T-helper 17 cell (primary cell): Measurements from ENCODE around the gene CSNK1D. TPM values are rescaled to one million over a fixed set of nuclear protein-coding genes. Genes with fewer than 3 reads are reported as not detected.

Experiments used
- ATAC-seq: fragments of 150-1000 bp; cut with Tn5 transposase; 2 replicates; pipeline ENCODE4 v1.10.0; 2021; ENCODE audit warnings: mild to moderate bottlenecking, moderate library complexity
- DNase-seq, 3 donors: peaks; one replicate each; pipeline versions ENCODE4 v3.0.0 to v3.0.0-alpha.2; 2020 to 2021
- H3K9me3 ChIP-seq: one replicate; pipeline ENCODE4 v1.7.0; 2013; ENCODE audit warnings: low read length, mild to moderate bottlenecking; ENCODE audit not compliant: control insufficient read depth, poor library complexity, severe bottlenecking
- H3K27ac Mint-ChIP-seq: one replicate; pipeline ENCODE4 v1.8.0; 2022; ENCODE audit warnings: mild to moderate bottlenecking, moderate library complexity, mixed read lengths
- H3K27me3 Mint-ChIP-seq: one replicate; pipeline ENCODE4 v1.8.0; 2022; ENCODE audit warnings: mixed read lengths
- H3K36me3 Mint-ChIP-seq: one replicate; pipeline ENCODE4 v1.8.0; 2022; ENCODE audit warnings: low read depth, mixed read lengths
- H3K4me1 Mint-ChIP-seq: one replicate; pipeline ENCODE4 v1.8.0; 2022; ENCODE audit warnings: mild to moderate bottlenecking, mixed read lengths
- H3K4me3 Mint-ChIP-seq: one replicate; pipeline ENCODE4 v1.8.0; 2022; ENCODE audit warnings: mild to moderate bottlenecking, moderate library complexity, mixed read lengths
- total RNA-seq, 4 donors: library from RNA in 2 of 4; stranded (reverse) in 2 of 4; gene quantifications; one replicate each; pipeline ENCODE4 v1.2.3 and lab custom pipeline; 2022 to 2026

The CSNK1D gene
- total RNA-seq, 2 donors from 2014 or later, result 218 to 273 TPM

DNA sequence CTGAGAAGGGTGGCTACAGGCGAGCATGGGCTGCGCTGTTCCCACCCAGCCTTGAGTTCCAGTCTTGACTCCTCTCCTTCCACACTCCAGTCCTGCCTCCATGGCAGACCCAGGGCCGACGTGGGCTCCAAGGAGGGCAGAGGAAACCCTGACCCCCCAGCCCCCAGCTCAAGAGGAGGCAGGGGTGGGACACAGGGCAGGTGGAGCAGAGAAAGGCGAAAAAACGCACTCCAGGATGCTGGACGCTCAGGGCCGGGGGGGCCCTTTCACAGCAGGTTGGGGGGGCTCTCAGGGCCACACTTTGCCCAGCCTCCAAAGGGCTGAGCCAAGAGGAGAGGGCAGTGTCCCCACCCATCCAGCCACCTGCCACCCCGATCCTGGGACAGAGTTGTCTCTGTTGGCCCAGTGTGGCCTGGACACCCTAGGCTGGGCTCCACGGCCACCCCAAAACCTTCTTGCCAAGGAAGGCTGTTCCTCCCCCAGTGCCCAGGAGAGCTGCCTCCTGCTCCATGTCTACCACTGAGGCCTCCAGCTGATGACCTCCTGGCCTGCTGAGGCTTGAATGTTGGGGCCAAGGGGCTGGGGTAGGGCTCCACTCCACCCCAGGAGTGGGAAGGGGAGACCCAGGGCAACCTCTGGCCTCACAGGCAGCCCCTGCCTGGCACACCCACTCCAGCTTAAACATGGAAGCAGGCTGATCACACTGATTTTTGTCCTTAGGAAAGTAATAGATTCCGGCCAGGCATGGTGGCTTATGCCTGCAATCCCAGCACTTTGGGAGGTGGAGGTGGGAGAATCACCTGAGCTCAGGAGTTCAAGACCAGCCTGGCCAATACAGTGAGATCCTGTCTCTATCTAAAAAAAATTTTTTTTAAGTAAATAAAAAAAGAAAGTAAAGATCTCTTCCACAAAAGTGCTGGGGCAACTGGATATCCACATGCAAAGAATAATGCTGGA, 53.5 kb downstream of the CSNK1D start:
- H3K27me3 Mint-ChIP-seq, result no peaks in the 10 kb centered on the region
- ATAC-seq, result no peak
- no peak overlapping the region for H3K4me3 Mint-ChIP-seq
- H3K4me1 Mint-ChIP-seq, result peaks cover 15% of the 10 kb centered on the region
- no peaks in the 10 kb centered on the region for H3K9me3 ChIP-seq
- H3K27ac Mint-ChIP-seq, result no peak overlapping the region
- no peaks in the 10 kb centered on the region for H3K36me3 Mint-ChIP-seq
- no peak for DNase-seq

DNA sequence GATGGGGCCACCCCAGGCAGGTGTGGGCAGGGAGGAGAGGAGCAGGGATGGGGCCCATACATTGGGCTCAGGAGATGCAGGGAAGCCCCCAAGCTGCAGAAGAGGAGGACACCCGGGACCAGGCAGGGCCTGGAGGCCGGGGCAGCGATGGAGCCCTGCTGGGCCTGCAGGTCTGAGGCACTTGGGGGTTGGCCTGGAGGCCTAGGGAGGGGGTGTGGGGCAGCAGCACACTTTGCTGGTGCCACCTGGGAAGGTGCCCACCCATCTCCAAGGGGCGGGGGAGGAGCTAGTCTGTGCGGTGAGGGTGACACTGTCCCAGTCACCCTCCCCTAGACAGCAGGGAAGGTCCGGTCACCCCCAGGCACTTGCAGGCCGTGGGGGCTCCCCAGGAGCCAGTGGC, 54.4 kb downstream of the CSNK1D start:
- H3K27ac Mint-ChIP-seq, result no peak overlapping the region
- DNase-seq, result no peak
- H3K4me1 Mint-ChIP-seq, result peaks cover 20% of the 10 kb centered on the region
- H3K9me3 ChIP-seq, result no peaks in the 10 kb centered on the region
- H3K36me3 Mint-ChIP-seq, result no peaks in the 10 kb centered on the region
- H3K27me3 Mint-ChIP-seq, result no peaks in the 10 kb centered on the region
- ATAC-seq, result no peak
- H3K4me3 Mint-ChIP-seq, result no peak overlapping the region

DNA sequence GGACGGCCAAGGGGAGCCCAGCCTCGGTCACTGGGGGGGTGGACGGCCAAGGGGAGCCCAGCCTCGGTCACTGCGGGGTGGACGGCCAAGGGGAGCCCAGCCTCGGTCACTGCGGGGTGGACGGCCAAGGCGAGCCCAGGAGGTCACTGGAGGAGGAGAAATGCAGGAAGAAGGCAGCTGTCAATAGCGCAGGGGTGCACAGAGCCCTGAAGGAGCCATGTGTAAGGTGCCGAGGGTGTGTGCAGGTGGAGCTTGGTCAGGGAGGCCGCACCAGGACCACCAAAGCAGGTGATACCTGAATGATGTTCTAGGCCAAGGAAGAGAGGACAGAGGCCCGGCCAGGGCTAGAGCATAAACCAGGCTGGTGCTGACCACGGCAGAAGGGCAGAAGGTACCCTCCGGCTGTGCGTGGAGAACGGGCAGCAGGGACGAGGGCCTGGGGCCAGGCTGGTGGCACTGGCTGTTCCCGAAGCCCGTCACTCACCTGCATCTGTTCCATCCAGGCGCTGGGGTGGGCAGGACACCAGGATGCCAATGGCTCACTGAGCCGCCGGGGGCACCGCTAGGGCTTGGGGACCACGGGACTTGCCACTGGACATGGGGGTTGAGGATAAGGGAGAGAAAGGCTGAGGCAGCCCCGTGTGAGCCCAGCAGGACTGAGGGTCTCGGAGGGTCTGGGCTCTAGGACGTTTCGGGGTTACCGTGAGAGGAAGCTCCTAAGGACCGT, 55.0 kb downstream of the CSNK1D start:
- H3K9me3 ChIP-seq, result no peaks in the 10 kb centered on the region
- no peaks in the 10 kb centered on the region for H3K27me3 Mint-ChIP-seq
- no peaks in the 10 kb centered on the region for H3K36me3 Mint-ChIP-seq
- no peak for ATAC-seq
- no peak overlapping the region for H3K4me3 Mint-ChIP-seq
- no peak overlapping the region for H3K27ac Mint-ChIP-seq
- peaks cover 21% of the 10 kb centered on the region for H3K4me1 Mint-ChIP-seq
- no peak for DNase-seq

DNA sequence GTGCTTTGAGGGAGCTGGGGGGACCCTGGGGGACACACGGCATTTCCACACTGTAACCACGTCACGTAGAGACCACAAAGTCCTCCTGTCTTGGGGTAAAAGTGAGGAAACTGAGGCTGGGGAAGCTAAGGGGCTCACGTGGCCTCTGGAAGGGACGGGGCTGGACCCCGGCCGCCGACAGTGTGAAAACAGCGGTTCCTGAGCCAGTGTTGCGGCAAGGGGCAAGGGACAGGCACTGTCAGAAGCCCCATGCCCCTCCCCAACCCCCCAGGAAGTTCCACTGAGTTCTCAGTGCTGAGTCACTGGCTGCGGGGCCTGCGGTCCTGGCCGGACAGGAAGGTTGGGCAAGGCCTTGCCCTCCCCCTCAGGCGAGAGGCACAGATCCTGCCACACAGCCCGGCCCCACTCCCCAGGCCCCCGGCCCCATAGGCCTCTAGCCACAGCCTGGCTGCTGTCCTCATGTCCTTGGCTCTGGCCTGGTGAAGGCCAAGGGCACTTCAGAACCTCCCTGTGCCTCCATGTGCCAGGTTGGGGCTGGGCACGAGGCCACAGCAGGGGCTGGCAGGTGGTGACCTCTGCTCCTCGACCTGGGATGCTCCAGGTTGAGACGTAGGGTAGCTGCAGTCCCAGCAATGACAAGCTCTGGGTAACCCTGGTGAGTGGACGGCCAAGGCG, 55.8 kb downstream of the CSNK1D start:
- H3K4me3 Mint-ChIP-seq, result no peak overlapping the region
- no peaks in the 10 kb centered on the region for H3K36me3 Mint-ChIP-seq
- peaks cover 22% of the 10 kb centered on the region for H3K4me1 Mint-ChIP-seq
- DNase-seq (no peak), ATAC-seq (no peak)
- H3K9me3 ChIP-seq, result no peaks in the 10 kb centered on the region
- no peak overlapping the region for H3K27ac Mint-ChIP-seq
- no peaks in the 10 kb centered on the region for H3K27me3 Mint-ChIP-seq

DNA sequence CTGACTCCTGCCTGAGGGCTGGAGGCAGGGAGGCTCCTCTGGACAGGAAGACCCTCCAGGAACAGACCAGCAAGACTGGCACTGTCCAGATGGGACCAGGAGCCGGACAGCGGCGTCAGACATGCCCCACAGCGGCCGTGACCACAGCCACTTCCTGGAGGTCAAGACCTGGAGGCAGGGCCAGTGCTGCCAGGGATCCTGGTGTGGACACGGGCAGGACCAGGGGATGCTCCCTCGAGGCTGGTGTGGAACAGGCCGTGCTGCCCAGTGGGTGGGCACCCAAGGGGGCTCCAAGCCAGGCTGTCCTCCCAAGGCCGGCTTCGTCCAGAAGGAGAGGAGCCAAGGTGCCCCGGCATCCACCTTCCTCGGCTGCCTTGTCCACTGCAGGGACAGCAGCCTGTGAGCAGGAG, 56.4 kb downstream of the CSNK1D start:
- H3K27ac Mint-ChIP-seq, result peak overlapping the region; percentile 92
- ATAC-seq (no peak), DNase-seq (no peak)
- no peaks in the 10 kb centered on the region for H3K36me3 Mint-ChIP-seq
- no peak overlapping the region for H3K4me3 Mint-ChIP-seq
- peaks cover 22% of the 10 kb centered on the region for H3K4me1 Mint-ChIP-seq
- no peaks in the 10 kb centered on the region for H3K9me3 ChIP-seq
- no peaks in the 10 kb centered on the region for H3K27me3 Mint-ChIP-seq

DNA sequence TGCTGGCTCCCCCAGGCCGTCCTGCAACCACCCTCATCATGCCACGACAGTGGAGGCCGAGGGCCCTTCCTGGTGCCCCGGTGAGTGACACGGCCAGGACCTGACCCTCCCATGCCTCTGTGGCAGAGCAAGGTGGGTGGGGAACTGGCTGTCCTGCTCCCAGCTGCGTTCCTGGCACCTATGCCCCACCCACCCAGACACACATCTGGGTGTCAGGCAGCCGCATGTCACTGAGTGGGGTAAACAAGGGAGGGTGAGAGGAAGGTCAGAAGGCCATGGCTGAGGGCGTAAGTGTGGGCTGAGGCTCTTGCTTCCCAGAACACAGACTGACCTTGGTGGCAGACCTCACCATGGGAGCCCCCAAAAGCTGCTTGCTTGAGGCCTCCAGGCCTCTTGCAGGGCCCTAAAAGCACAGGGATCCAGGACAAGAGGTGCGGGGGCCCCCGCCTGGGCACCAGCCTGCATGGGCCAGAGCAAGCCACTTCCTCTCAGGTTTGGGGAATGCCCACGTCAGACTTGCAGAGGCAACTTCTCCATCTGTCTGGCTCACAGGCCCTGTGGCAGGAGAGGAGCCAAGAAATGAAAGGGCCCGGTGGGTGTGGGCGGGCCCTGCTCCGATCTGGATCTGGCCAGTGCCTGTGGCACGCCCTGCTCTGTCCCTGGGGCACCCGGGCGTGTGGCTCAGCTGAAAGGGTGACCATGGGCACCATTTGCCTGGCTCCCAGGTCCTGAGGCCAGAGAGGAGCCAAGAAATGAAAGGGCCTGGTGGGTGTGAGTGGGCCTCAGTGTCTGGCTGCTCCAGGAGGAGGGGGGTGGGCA, 57.0 kb downstream of the CSNK1D start:
- ATAC-seq (peak; percentile 81), DNase-seq (peak; percentile 14 to 44 (median 43))
- Mint-ChIP-seq H3K27ac (peak overlapping the region; percentile 92), H3K36me3 (no peaks in the 10 kb centered on the region), H3K27me3 (no peaks in the 10 kb centered on the region), H3K4me3 (peak overlapping the region; percentile 83), H3K4me1 (peaks cover 22% of the 10 kb centered on the region)
- H3K9me3 ChIP-seq, result no peaks in the 10 kb centered on the region

DNA sequence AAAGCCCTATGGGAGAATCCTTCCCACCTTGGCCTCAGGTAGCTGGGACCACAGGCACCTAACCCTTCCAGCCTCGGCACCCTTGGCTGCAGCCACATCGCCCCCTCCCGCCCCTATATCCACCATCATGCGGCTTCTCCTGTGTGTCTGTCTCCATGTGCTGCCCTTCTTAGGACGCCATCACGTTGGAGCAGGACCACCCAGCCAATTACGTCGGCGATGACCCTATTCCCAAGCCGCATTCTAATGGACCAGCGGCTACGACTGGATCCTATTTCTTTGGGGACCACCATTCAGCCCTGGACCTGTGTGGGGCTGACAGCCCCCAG, 57.6 kb downstream of the CSNK1D start:
- H3K9me3 ChIP-seq, result no peaks in the 10 kb centered on the region
- ATAC-seq, result no peak
- Mint-ChIP-seq H3K36me3 (no peaks in the 10 kb centered on the region), H3K27me3 (no peaks in the 10 kb centered on the region), H3K27ac (peak overlapping the region; percentile 92), H3K4me3 (peak overlapping the region; percentile 83), H3K4me1 (peaks cover 18% of the 10 kb centered on the region)
- DNase-seq, result no peak

DNA sequence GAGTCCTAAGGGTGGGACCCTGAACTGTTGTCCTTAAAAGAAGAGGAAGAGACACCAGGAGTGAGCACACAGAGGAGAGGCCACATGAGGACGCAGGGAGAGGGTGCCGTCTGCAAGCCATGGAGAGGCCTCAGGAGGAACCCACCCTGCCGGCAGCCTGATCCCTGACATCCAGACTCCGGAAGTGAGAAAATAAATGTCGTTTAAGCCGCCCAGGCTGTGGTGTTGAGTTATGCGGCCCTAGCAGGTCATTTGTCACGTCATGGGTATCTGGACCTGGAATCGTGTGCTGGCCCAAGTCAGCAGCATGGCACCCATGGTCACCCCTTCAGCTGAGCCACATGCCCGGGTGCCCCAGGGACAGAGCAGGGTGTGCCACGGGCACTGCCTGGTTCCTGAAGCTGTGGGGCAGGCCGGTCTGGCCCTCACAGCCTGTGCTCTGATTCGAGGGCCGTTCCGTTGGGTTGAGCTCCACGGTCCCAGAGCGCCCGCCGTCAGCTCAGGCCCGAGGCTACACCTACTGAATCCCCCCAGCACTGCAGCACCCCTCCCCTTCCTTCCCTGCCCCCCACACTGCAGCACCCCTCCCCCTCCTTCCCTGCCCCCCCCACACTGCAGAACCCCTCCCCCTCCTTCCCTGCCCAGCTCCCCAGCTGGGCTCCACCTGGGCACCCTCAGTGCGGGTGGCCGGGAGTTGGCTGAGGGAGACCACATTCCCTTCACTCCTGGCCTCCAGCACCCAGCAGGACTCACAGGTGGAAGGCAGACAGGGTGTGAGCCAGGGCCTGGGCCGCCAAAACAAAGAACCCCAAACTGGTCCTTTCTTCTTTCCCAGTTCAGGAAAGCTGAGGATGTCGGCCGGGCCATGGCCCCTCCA, 58.2 kb downstream of the CSNK1D start:
- H3K9me3 ChIP-seq, result no peaks in the 10 kb centered on the region
- Mint-ChIP-seq H3K4me3 (peak overlapping the region; percentile 83), H3K36me3 (no peaks in the 10 kb centered on the region), H3K27ac (peak overlapping the region; percentile 92), H3K4me1 (peaks cover 18% of the 10 kb centered on the region), H3K27me3 (no peaks in the 10 kb centered on the region)
- ATAC-seq (no peak), DNase-seq (no peak)

DNA sequence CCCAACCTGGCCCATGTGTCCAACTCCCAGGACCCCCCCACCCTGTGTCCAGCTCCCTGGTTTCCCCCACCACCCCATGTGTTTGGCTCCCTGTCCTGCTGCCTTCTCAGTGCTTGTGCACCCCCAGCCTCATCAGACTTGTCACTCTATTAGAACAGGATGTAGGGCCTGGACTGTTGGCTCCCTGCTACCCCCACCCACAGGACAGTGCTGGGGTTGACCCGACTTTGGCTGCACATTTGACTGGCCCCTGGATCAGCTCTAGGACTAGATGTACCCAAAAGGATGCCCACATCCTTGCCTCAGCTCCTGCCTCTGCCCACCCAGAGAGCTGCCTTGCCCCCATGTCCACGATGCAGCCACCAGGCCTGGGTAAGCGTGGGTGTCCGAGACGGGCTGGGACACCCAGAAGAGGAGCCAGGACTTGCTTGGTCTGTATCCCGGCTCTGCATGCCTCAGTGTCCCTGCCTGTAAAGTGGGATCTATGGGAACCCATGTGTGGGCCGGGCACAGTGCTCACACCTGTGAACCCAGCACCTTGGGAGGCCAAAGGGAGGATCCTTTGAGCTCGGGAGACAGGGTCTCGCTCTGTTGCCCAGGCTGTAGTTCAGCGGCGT, 59.4 kb downstream of the CSNK1D start:
- no peaks in the 10 kb centered on the region for H3K27me3 Mint-ChIP-seq
- peaks cover 18% of the 10 kb centered on the region for H3K4me1 Mint-ChIP-seq
- no peaks in the 10 kb centered on the region for H3K36me3 Mint-ChIP-seq
- no peaks in the 10 kb centered on the region for H3K9me3 ChIP-seq
- no peak for ATAC-seq
- peak overlapping the region; percentile 83 for H3K27ac Mint-ChIP-seq
- H3K4me3 Mint-ChIP-seq, result peak overlapping the region; percentile 89
- DNase-seq, result no peak

DNA sequence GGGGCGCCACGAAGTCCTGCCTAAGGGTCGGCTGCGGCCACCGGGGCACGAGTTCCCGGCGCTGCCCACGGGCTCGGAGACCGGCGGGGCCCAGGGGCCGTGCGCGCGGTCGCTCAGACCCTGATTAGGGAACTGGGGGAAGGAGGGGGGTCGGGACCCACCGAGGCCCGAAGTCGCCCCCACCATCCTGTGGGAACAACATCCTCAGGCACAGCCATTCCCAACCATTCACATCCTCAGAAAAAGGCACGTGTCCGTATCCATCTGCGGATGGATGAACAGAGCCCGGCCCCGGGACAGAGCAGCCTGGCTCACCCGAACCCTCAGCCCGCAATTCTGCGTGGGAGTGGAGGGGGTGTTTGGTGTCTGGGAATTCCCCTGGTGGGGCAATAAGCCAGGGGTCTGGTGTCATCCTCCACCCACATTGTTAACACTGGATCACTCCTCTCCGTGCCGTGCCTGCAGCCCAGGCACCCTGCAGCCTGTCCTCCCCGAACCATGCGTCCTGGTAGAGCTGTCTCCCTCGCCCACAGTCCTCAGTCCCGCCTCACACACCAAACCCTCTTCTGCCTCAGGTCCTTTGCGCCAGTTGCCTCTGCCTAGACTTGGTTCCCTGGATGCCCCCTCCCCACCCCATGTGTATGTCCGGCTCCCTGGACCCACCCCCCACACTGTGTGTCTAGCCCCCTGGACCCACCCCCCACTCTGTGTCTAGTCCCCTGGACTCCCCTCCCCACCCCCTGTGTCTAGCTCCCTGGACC, 60.1 kb downstream of the CSNK1D start:
- no peaks in the 10 kb centered on the region for H3K36me3 Mint-ChIP-seq
- H3K9me3 ChIP-seq, result no peaks in the 10 kb centered on the region
- peak overlapping the region; percentile 89 for H3K4me3 Mint-ChIP-seq
- no peaks in the 10 kb centered on the region for H3K27me3 Mint-ChIP-seq
- ATAC-seq (peak; percentile 48), DNase-seq (peak in 1 of 3 donors; percentile 44)
- H3K4me1 Mint-ChIP-seq, result peaks cover 18% of the 10 kb centered on the region
- H3K27ac Mint-ChIP-seq, result peak overlapping the region; percentile 83
